GM12864 (cell line): Measurements from ENCODE around the gene ARID1B.

ENCODE experiments used
- DNase-seq: peaks from one replicate; pipeline ENCODE4 v3.0.0-alpha.2; 2011; ENCODE audit warnings: low read depth
- H3K4me3 ChIP-seq: 2 replicates; pipeline ENCODE4 v1.5.1; 2011; ENCODE audit warnings: mild to moderate bottlenecking, low read depth, low read length, control low read depth
- CTCF ChIP-seq: IDR thresholded peaks from 2 replicates; pipeline ENCODE4 v1.5.1; 2011; ENCODE audit warnings: low read depth, mild to moderate bottlenecking, moderate library complexity, low read length, control low read depth, inconsistent platforms; ENCODE audit errors: missing control alignments

The ARID1B gene

GRCh38 chr6:157224178-157224950 is 447.2 kb downstream of the ARID1B start:
- DNase-seq, result no peak
- no peak overlapping the region for H3K4me3 ChIP-seq
- TF ChIP-seq CTCF, result no peak

GRCh38 chr6:157224951-157225574 is 447.9 kb downstream of the ARID1B start:
- TF ChIP-seq CTCF, result no peak

GRCh38 chr6:157225575-157225995 is 448.4 kb downstream of the ARID1B start:
- TF ChIP-seq CTCF, result no peak
- DNase-seq, result no peak
- H3K4me3 ChIP-seq, result no peak overlapping the region

More at GRCh38 chr6:157224951-157225574, 447.9 kb downstream of the ARID1B start:
- H3K4me3 ChIP-seq, result no peak overlapping the region
- no peak for DNase-seq

GRCh38 chr6:157226026-157226625 is 448.9 kb downstream of the ARID1B start:
- no peak for DNase-seq
- no peak for TF ChIP-seq CTCF
- H3K4me3 ChIP-seq, result no peak overlapping the region

- no peak overlapping the region for H3K4me3 ChIP-seq
- TF ChIP-seq CTCF, result no peak
- DNase-seq, result no peak
These were observed 449.6 kb downstream of the ARID1B start for GRCh38 chr6:157226761-157227160.

- DNase-seq, result no peak
- TF ChIP-seq CTCF, result peak; percentile 43
- no peak overlapping the region for H3K4me3 ChIP-seq
These were observed 450.3 kb downstream of the ARID1B start for GRCh38 chr6:157227202-157228166.
